Gastrocnemius medialis (tissue), 4 donors: ENCODE measurements around the gene ARL15. TPM values are rescaled to one million over a fixed set of nuclear protein-coding genes. Genes with fewer than 3 reads are reported as not detected.

Source experiments
- ATAC-seq, 2 donors: fragments of 150-250 bp; one replicate each; pipeline ENCODE4 v1.9.1; 2016
- DNase-seq, 2 donors: peaks; one replicate each; pipeline ENCODE4 v3.0.0-alpha.2; 2019
- H3K27ac ChIP-seq, 4 donors: fragments of 200-600 bp; sonication (generic); 1 replicate in 1 of 4; 2 replicates in 3 of 4; pipeline ENCODE4 v1.5.1; 2016 to 2018; ENCODE audit warnings: mild to moderate bottlenecking in 2 of 4, moderate library complexity in 1 of 4
- H3K27me3 ChIP-seq, 3 donors: fragments of 200-600 bp; sonication (generic) in 2 of 3; 1 replicate in 1 of 3; 2 replicates in 2 of 3; pipeline versions ENCODE4 v1.5.1 to v1.6.0; 2016 to 2019; ENCODE audit warnings: mild to moderate bottlenecking in 1 of 3, moderate library complexity in 1 of 3
- H3K36me3 ChIP-seq, 2 donors: fragments of 200-600 bp; sonication (generic) in 1 of 2; one replicate each; pipeline ENCODE4 v1.5.1; 2017 to 2018
- H3K4me1 ChIP-seq, 2 donors: fragments of 200-600 bp; sonication (generic) in 1 of 2; one replicate each; pipeline ENCODE4 v1.5.1; 2016 to 2017; ENCODE audit warnings: mild to moderate bottlenecking in 2 of 2
- H3K4me3 ChIP-seq, 4 donors: fragments of 200-600 bp; sonication (generic) in 3 of 4; 1 replicate in 1 of 4; 2 replicates in 3 of 4; pipeline ENCODE4 v1.5.1; 2016 to 2019; ENCODE audit warnings: mild to moderate bottlenecking in 2 of 4
- H3K9me3 ChIP-seq, 3 donors: fragments of 200-600 bp; sonication (generic) in 2 of 3; 1 replicate in 1 of 3; 2 replicates in 2 of 3; pipeline ENCODE4 v1.5.1; 2016 to 2019
- POLR2A ChIP-seq, 2 donors: fragments of 450-650 bp; IDR thresholded peaks; one replicate each; pipeline ENCODE4 v1.6.1; 2017; ENCODE audit warnings: antibody characterized with exemption in 2 of 2, mild to moderate bottlenecking in 2 of 2, moderate library complexity in 2 of 2
- in situ Hi-C, 4 donors: fragments of 200-750 bp; cut with MboI; loops; one replicate each; pipeline versions ENCODE4 v1.15.0 to v1.8.0; 2017; ENCODE audit warnings: low sequenced_read_pairs in 4 of 4
- intact Hi-C: fragments of 100-400 bp; cut with DNase I; formaldehyde crosslinking; loops from one replicate; pipeline ENCODE4 v1.15.1; 2023; ENCODE audit warnings: low total_unique reads
- total RNA-seq, 4 donors: library from RNA; depleted of rRNA; stranded (reverse); fragments of >200 nt; gene quantifications; one replicate each; pipeline versions ENCODE4 v1.1.0 to v1.2.3, GENCODE V29; 2016
- TF ChIP-seq, protein P1 (sequence below), 5 experiments: fragments of 450-650 bp in 3 of 5; fragments of 200-600 bp in 2 of 5; sonication (generic) in 2 of 5; IDR thresholded peaks in 4 of 5; conservative IDR thresholded peaks in 1 of 5; 1 replicate in 4 of 5; 2 replicates in 1 of 5; pipeline ENCODE4 v1.5.1; 2016 to 2019; ENCODE audit warnings: antibody characterized with exemption in 5 of 5, mild to moderate bottlenecking in 3 of 5, moderate library complexity in 3 of 5

The ARL15 gene
- total RNA-seq, 4 donors from 2014 or later = 1.7 to 5.5 (median 3.2) TPM

GRCh38 chr5:54281960-54282692 lies 28.2 kb downstream of the ARL15 start:
- Histone ChIP-seq H3K36me3 (no peaks in the 10 kb centered on the region), H3K27me3 (no peaks in the 10 kb centered on the region), H3K4me3 (no peak overlapping the region), H3K27ac (no peak overlapping the region), H3K9me3 (no peaks in the 10 kb centered on the region), H3K4me1 (no peaks in the 10 kb centered on the region)
- intact Hi-C loops (no loop called here), in situ Hi-C loops (no loop called here)
- TF ChIP-seq POLR2A (IDR thresholded peaks at IDR 0.05) = no peak
- TF ChIP-seq, protein P1, sequence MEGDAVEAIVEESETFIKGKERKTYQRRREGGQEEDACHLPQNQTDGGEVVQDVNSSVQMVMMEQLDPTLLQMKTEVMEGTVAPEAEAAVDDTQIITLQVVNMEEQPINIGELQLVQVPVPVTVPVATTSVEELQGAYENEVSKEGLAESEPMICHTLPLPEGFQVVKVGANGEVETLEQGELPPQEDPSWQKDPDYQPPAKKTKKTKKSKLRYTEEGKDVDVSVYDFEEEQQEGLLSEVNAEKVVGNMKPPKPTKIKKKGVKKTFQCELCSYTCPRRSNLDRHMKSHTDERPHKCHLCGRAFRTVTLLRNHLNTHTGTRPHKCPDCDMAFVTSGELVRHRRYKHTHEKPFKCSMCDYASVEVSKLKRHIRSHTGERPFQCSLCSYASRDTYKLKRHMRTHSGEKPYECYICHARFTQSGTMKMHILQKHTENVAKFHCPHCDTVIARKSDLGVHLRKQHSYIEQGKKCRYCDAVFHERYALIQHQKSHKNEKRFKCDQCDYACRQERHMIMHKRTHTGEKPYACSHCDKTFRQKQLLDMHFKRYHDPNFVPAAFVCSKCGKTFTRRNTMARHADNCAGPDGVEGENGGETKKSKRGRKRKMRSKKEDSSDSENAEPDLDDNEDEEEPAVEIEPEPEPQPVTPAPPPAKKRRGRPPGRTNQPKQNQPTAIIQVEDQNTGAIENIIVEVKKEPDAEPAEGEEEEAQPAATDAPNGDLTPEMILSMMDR (IDR thresholded peaks at IDR 0.05 in 4 of 5, conservative IDR thresholded peaks at IDR 0.05 in 1 of 5) = no peak
- ATAC-seq (no peak), DNase-seq (no peak)

- H3K27me3 ChIP-seq = no peaks in the 10 kb centered on the region
- intact Hi-C loops (no loop called here), in situ Hi-C loops (no loop called here)
- H3K4me1 ChIP-seq = no peaks in the 10 kb centered on the region
- H3K36me3 ChIP-seq = no peaks in the 10 kb centered on the region
- no peak for TF ChIP-seq POLR2A (IDR thresholded peaks at IDR 0.05)
- TF ChIP-seq, protein P1 (IDR thresholded peaks at IDR 0.05 in 4 of 5, conservative IDR thresholded peaks at IDR 0.05 in 1 of 5) = no peak
- no peak overlapping the region for H3K27ac ChIP-seq
- no peak for ATAC-seq
- DNase-seq = no peak
- no peaks in the 10 kb centered on the region for H3K9me3 ChIP-seq
- H3K4me3 ChIP-seq = no peak overlapping the region
These were observed 30.4 kb downstream of the ARL15 start for GRCh38 chr5:54279960-54280359.

DNA sequence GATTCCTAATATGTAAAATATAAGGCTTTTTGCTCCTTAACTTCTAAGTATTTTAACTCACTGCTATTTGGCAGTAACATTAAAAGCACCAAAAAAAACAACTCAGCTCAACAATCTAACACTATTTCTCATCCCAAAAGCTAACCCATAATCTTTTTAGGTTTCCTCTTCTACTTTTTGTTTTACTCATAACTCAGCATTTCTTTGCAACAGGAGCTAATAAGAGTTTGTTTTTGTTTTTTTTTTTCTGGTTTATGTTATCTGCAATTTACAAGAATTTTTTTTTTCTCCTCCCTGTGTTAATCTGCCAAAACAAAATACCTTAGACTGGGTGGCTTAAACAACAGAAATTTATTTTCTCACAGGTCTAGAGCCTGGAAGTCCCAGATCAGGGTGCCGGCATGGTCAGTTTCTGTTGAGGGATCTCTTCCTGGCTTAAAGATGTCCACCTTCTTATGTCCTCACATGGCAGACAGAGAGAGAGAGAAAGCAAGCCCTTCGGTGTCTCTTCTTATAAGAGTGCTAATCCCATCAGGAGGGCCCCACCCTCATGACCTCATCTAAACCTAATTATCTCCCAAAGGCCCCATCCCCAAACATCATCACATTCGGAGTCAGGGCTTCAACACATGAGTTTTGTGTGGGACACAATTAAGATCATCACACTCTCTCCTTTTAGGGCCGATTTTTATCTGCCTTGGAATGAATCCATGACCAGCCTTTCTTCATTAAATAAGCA lies 31.2 kb downstream of the ARL15 start:
- ATAC-seq = no peak
- intact Hi-C loops = no loop called here

DNA sequence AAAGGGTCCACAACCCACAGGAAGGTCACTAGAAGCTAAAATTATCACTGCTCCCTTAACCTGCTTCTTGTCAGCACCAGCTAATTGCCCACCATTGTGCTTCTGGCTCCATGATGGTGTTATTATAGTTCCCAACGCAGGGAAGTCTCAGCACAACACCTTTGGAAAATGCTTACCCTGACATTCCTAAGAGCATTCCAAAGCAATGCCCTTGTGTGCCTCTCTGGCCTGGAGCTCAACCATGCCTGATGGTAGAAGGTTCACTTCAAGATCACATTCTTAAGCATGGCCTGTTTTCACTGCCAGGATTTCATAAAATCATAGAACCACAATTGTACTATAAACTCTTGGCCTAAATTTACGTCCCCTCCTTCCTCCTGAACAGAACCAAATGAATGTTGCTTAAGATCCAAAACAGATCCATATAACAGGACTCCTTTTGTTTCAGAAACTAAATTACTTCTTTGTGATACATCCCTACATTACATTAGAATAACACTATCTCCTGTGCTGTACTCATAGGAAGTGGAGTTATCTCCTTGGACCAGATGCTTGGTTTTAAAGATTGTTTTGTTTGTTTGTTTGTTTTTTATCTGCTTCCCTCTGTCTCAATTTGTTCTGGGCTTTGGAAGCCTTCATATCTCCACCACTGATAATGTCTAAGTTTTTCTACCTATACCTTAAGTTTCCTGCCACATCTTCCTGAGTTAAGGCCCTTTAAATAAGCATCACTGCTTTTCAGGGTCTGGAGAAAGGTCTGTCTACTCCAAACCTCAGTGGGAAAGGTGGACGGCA lies 32.1 kb downstream of the ARL15 start:
- H3K9me3 ChIP-seq = no peaks in the 10 kb centered on the region
- H3K27me3 ChIP-seq = no peaks in the 10 kb centered on the region
- H3K4me1 ChIP-seq = no peaks in the 10 kb centered on the region
- in situ Hi-C loops = no loop called here
- intact Hi-C loops = no loop called here
- H3K27ac ChIP-seq = no peak overlapping the region
- no peaks in the 10 kb centered on the region for H3K36me3 ChIP-seq
- no peak for ATAC-seq
- no peak for TF ChIP-seq POLR2A (IDR thresholded peaks at IDR 0.05)
- TF ChIP-seq, protein P1 (IDR thresholded peaks at IDR 0.05 in 4 of 5, conservative IDR thresholded peaks at IDR 0.05 in 1 of 5) = no peak
- no peak overlapping the region for H3K4me3 ChIP-seq
- DNase-seq = no peak

More for the DNA sequence above, 31.2 kb downstream of the ARL15 start:
- DNase-seq = no peak
- H3K27ac ChIP-seq = no peak overlapping the region
- H3K9me3 ChIP-seq = no peaks in the 10 kb centered on the region
- TF ChIP-seq, protein P1 (IDR thresholded peaks at IDR 0.05 in 4 of 5, conservative IDR thresholded peaks at IDR 0.05 in 1 of 5) = no peak
- no peak for TF ChIP-seq POLR2A (IDR thresholded peaks at IDR 0.05)
- no peaks in the 10 kb centered on the region for H3K4me1 ChIP-seq
- no peak overlapping the region for H3K4me3 ChIP-seq
- in situ Hi-C loops = no loop called here
- no peaks in the 10 kb centered on the region for H3K27me3 ChIP-seq
- no peaks in the 10 kb centered on the region for H3K36me3 ChIP-seq
